ENCODE measurements around the gene HSDL1. TPM values are rescaled to one million over a fixed set of nuclear protein-coding genes. Genes with fewer than 3 reads are reported as not detected.

The HSDL1 gene
- total and polyA plus RNA-seq, 2 donors (not counting 3 experiments of a cell fraction or from before 2014, with no cell fraction given) = 19.9 to 27.9 TPM

GRCh38 chr16:84081446-84081989, 63.5 kb downstream of the HSDL1 start:
- intact Hi-C loops (cut with micrococcal nuclease) = no loop called here
- no peaks in the 10 kb centered on the region for H3K27me3 ChIP-seq (ENCODE audit: control insufficient read depth in 2 of 2, insufficient read depth in 2 of 2, low read length in 2 of 2)
- dilution Hi-C loops (cut with MboI; ENCODE audit: extremely low pct_ligation_motif_present, low sequenced_read_pairs) = no loop called here
- no peaks in the 10 kb centered on the region for H3K4me1 ChIP-seq (ENCODE audit: control insufficient read depth, extremely low read depth, insufficient read depth, low read length)
- BruUV-seq (replicated peaks) = no TSS peak
- no peak for TF ChIP-seq JUN (IDR thresholded peaks at IDR 0.05; ENCODE audit: borderline replicate concordance, insufficient read depth, insufficient read length, low read depth)
- TF ChIP-seq EZH2 (IDR thresholded peaks at IDR 0.05; ENCODE audit: borderline replicate concordance, low read depth, low read length, severe bottlenecking) = no peak
- no peak for TF ChIP-seq FOS (IDR thresholded peaks at IDR 0.05; ENCODE audit: borderline replicate concordance, insufficient read depth, low read length)
- TF ChIP-seq CTCF (IDR thresholded peaks at IDR 0.05; ENCODE audit: extremely low read depth in 1 of 2, insufficient read depth in 1 of 2, low read depth in 1 of 2, low read length in 2 of 2) = no peak
- H3K4me3 ChIP-seq (replicated peaks in 1 of 3; ENCODE audit: insufficient read depth in 1 of 3, low read depth in 1 of 3, low read length in 3 of 3) = no peak overlapping the region
- POLR2A ChIA-PET = no interaction called here
- H4K20me1 ChIP-seq (replicated peaks; ENCODE audit: control insufficient read depth, extremely low read depth, insufficient read depth, low read length) = no peaks in the 10 kb centered on the region
- peaks cover 8 to 38% of the 10 kb centered on the region in 2 experiments for H3K36me3 ChIP-seq (ENCODE audit: control insufficient read depth in 2 of 2, extremely low read depth in 1 of 2, insufficient read depth in 2 of 2, low read length in 2 of 2)
- no peaks in the 10 kb centered on the region for H3K9me1 ChIP-seq (replicated peaks; ENCODE audit: control insufficient read depth, extremely low read depth, insufficient read depth, low read length)
- no peak overlapping the region for H3K9ac ChIP-seq (replicated peaks; ENCODE audit: extremely low read depth, insufficient read depth, low read length)
- no peak overlapping the region for H3K27ac ChIP-seq (ENCODE audit: insufficient read depth, low read depth, low read length)
- no peak overlapping the region for H2AFZ ChIP-seq (ENCODE audit: low read depth, low read length)
- DNase-seq (ENCODE audit: low read depth, low spot score) (no peak), FAIRE-seq (no peak)
- H3K79me2 ChIP-seq (ENCODE audit: control insufficient read depth, insufficient read depth, low read length) = peaks cover 3% of the 10 kb centered on the region
- no peak overlapping the region for H3K4me2 ChIP-seq (ENCODE audit: insufficient read depth, low read length)
- H3K9me3 ChIP-seq (replicated peaks; ENCODE audit: control insufficient read depth, insufficient read depth, low read length) = no peaks in the 10 kb centered on the region
- CTCF ChIA-PET = no interaction called here

- ChIA-PET CTCF (no interaction called here), POLR2A (no interaction called here)
- dilution Hi-C loops (cut with MboI; ENCODE audit: extremely low pct_ligation_motif_present, low sequenced_read_pairs) (no loop called here), intact Hi-C loops (cut with micrococcal nuclease) (no loop called here)
- Histone ChIP-seq H3K36me3 (ENCODE audit: control insufficient read depth in 2 of 2, extremely low read depth in 1 of 2, insufficient read depth in 2 of 2, low read length in 2 of 2) (peaks cover 8 to 32% of the 10 kb centered on the region in 2 experiments), H3K9me1 (replicated peaks; ENCODE audit: control insufficient read depth, extremely low read depth, insufficient read depth, low read length) (no peaks in the 10 kb centered on the region), H3K4me3 (replicated peaks in 1 of 3; ENCODE audit: insufficient read depth in 1 of 3, low read depth in 1 of 3, low read length in 3 of 3) (no peak overlapping the region), H3K79me2 (ENCODE audit: control insufficient read depth, insufficient read depth, low read length) (peaks cover 3% of the 10 kb centered on the region), H4K20me1 (replicated peaks; ENCODE audit: control insufficient read depth, extremely low read depth, insufficient read depth, low read length) (no peaks in the 10 kb centered on the region), H3K4me2 (ENCODE audit: insufficient read depth, low read length) (no peak overlapping the region), H3K27me3 (ENCODE audit: control insufficient read depth in 2 of 2, insufficient read depth in 2 of 2, low read length in 2 of 2) (no peaks in the 10 kb centered on the region), H3K9me3 (replicated peaks; ENCODE audit: control insufficient read depth, insufficient read depth, low read length) (no peaks in the 10 kb centered on the region), H3K9ac (replicated peaks; ENCODE audit: extremely low read depth, insufficient read depth, low read length) (no peak overlapping the region), H3K4me1 (ENCODE audit: control insufficient read depth, extremely low read depth, insufficient read depth, low read length) (no peaks in the 10 kb centered on the region), H3K27ac (ENCODE audit: insufficient read depth, low read depth, low read length) (no peak overlapping the region), H2AFZ (ENCODE audit: low read depth, low read length) (no peak overlapping the region)
- DNase-seq (ENCODE audit: low read depth, low spot score) (no peak), FAIRE-seq (no peak)
- TF ChIP-seq MYC (IDR thresholded peaks at IDR 0.05; ENCODE audit: low read depth, low read length) (no peak), FOS (IDR thresholded peaks at IDR 0.05; ENCODE audit: borderline replicate concordance, insufficient read depth, low read length) (no peak), POLR2AphosphoS5 (IDR thresholded peaks at IDR 0.05; ENCODE audit: insufficient read depth, low read depth, low read length) (no peak), GATA2 (IDR thresholded peaks at IDR 0.05; ENCODE audit: insufficient read depth, insufficient read length, low read depth, low read length) (no peak), MAX (IDR thresholded peaks at IDR 0.05; ENCODE audit: insufficient read depth, insufficient read length) (no peak), POLR2A (IDR thresholded peaks at IDR 0.05; ENCODE audit: low read depth, low read length) (no peak), JUN (IDR thresholded peaks at IDR 0.05; ENCODE audit: borderline replicate concordance, insufficient read depth, insufficient read length, low read depth) (no peak), EZH2 (IDR thresholded peaks at IDR 0.05; ENCODE audit: borderline replicate concordance, low read depth, low read length, severe bottlenecking) (no peak), CTCF (IDR thresholded peaks at IDR 0.05; ENCODE audit: extremely low read depth in 1 of 2, insufficient read depth in 1 of 2, low read depth in 1 of 2, low read length in 2 of 2) (no peak)
- no TSS peak for BruUV-seq (replicated peaks)
Observed at GRCh38 chr16:84080813-84081212, 64.2 kb downstream of the HSDL1 start.
